Measurements from ENCODE around the gene ZFAND2A. TPM values are rescaled to one million over a fixed set of nuclear protein-coding genes. Genes with fewer than 3 reads are reported as not detected.

The ZFAND2A gene
- polyA plus RNA-seq, 3 donors: 30.6 to 126 (median 35.1) TPM

DNA sequence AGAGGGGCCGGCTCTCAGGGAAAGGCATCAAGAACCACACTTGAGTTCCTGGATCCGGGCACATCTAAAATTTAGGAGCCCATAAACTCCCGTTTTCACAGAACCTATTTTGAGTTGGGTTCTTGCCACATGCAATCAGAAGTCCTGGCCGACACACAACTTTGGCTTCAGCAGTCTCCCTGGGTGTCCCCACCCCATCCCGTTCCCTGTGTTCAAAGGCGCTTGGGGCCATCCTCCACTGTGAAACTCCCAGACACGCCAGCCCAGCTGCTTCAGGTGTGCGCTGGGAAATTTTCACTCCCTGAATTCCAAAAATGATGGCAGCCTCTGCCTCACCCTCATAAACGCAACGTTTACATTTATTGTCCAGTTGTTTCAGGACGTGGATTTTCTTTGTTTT is 8.4 kb upstream of the ZFAND2A start:
- intact Hi-C loops (cut with micrococcal nuclease): loop anchor here in 1 of 2 donors (10.0 kb wide), 1 partner anchor 294 kb away; the partner anchor contains the start of gene GET4

DNA sequence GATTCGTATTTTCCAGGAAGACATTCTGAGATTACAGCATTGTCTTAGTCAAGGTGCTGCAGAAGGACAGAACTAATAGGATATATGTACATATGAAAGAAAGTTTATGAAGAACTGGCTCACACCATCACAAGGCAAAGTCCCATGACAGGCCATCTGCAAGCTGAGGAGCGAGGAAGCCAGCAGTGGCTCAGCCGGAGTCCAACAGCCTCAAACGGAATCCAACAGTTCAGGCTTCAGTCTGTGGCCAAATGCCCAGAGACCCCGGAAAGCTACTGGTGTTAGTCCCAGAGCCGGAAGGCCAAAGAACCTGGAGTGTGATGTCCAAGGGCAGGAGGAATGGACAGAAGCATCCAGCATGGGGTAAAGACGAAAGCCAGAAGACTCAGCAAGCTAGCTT is 4.4 kb upstream of the ZFAND2A start:
- H3K4me3 ChIP-seq (replicated peaks in 1 of 3; ENCODE audit: low read depth in 2 of 3, low read length in 3 of 3): no peak overlapping the region
- no peak for DNase-seq
- intact Hi-C loops (cut with micrococcal nuclease): loop anchor here (5.0 to 10.0 kb wide), 3 partner anchors 117 to 290 kb away; partner anchors contain the start of genes COX19 (in 1 of the 2) and GET4 (in 1 of the 2)
- H3K4me1 Mint-ChIP-seq: peaks cover 14% of the 10 kb centered on the region
- H3K9me3 ChIP-seq (replicated peaks in 1 of 2; ENCODE audit: control insufficient read depth in 1 of 2, insufficient read depth in 1 of 2, low read length in 2 of 2): no peaks in the 10 kb centered on the region
- H3K27ac ChIP-seq (ENCODE audit: low read depth in 1 of 2, low read length in 2 of 2): no peak overlapping the region
- no peak overlapping the region for H3K27ac Mint-ChIP-seq
- TF ChIP-seq, protein P1, sequence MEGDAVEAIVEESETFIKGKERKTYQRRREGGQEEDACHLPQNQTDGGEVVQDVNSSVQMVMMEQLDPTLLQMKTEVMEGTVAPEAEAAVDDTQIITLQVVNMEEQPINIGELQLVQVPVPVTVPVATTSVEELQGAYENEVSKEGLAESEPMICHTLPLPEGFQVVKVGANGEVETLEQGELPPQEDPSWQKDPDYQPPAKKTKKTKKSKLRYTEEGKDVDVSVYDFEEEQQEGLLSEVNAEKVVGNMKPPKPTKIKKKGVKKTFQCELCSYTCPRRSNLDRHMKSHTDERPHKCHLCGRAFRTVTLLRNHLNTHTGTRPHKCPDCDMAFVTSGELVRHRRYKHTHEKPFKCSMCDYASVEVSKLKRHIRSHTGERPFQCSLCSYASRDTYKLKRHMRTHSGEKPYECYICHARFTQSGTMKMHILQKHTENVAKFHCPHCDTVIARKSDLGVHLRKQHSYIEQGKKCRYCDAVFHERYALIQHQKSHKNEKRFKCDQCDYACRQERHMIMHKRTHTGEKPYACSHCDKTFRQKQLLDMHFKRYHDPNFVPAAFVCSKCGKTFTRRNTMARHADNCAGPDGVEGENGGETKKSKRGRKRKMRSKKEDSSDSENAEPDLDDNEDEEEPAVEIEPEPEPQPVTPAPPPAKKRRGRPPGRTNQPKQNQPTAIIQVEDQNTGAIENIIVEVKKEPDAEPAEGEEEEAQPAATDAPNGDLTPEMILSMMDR (IDR thresholded peaks at IDR 0.05): no peak
- peaks cover 0 to 2% (median 1%) of the 10 kb centered on the region in 3 donors for H3K27me3 Mint-ChIP-seq (ENCODE audit: low read depth in 3 of 3)
- peak overlapping the region in 1 of 2 donors; percentile 20 for H3K4me3 Mint-ChIP-seq
- H3K79me2 ChIP-seq (ENCODE audit: insufficient read depth, low read length): peaks cover 13% of the 10 kb centered on the region
- peaks cover 3 to 24% of the 10 kb centered on the region in 2 donors for H3K36me3 Mint-ChIP-seq
- peaks cover 8 to 9% of the 10 kb centered on the region in 2 donors for H3K4me1 ChIP-seq (ENCODE audit: control insufficient read depth in 1 of 2, insufficient read depth in 2 of 2, low read length in 2 of 2)
- H3K9ac ChIP-seq (ENCODE audit: insufficient read depth, low read length, poor library complexity, severe bottlenecking): no peak overlapping the region
- H4K20me1 ChIP-seq (ENCODE audit: insufficient read depth, low read length): no peaks in the 10 kb centered on the region
- H2AFZ ChIP-seq (ENCODE audit: insufficient read depth, low read depth, low read length, poor library complexity, severe bottlenecking): no peak overlapping the region
- peaks cover 0 to 2% (median 0%) of the 10 kb centered on the region in 7 donors for H3K9me3 Mint-ChIP-seq
- H3K27me3 ChIP-seq (ENCODE audit: control insufficient read depth in 2 of 2, insufficient read depth in 2 of 2, low read length in 2 of 2): no peaks in the 10 kb centered on the region
- peaks cover 3 to 16% of the 10 kb centered on the region in 2 donors for H3K36me3 ChIP-seq (replicated peaks in 1 of 2; ENCODE audit: control insufficient read depth in 1 of 2, insufficient read depth in 2 of 2, low read length in 2 of 2)
- H3K4me2 ChIP-seq (replicated peaks; ENCODE audit: extremely low read depth, low read length, poor library complexity, severe bottlenecking): no peak overlapping the region
- WGBS (ENCODE audit: insufficient coverage): 89% methylated on average over 6 of the region's 7 CpGs

More for the DNA sequence above, 8.4 kb upstream of the ZFAND2A start:
- Mint-ChIP-seq H3K4me1 (peaks cover 10% of the 10 kb centered on the region), H3K4me3 (no peak overlapping the region), H3K9me3 (peaks cover 0 to 9% (median 6%) of the 10 kb centered on the region in 7 donors), H3K27ac (no peak overlapping the region), H3K27me3 (ENCODE audit: low read depth in 3 of 3) (peaks cover 0 to 2% (median 1%) of the 10 kb centered on the region in 3 donors), H3K36me3 (peaks cover 3 to 17% of the 10 kb centered on the region in 2 donors)
- TF ChIP-seq, protein P1 (IDR thresholded peaks at IDR 0.05): no peak
- no peak overlapping the region for H3K4me3 ChIP-seq (replicated peaks in 1 of 3; ENCODE audit: low read depth in 2 of 3, low read length in 3 of 3)
- peaks cover 4 to 7% of the 10 kb centered on the region in 2 donors for H3K4me1 ChIP-seq (ENCODE audit: control insufficient read depth in 1 of 2, insufficient read depth in 2 of 2, low read length in 2 of 2)
- H3K36me3 ChIP-seq (replicated peaks in 1 of 2; ENCODE audit: control insufficient read depth in 1 of 2, insufficient read depth in 2 of 2, low read length in 2 of 2): peaks cover 3 to 9% of the 10 kb centered on the region in 2 donors
- no peak overlapping the region for H2AFZ ChIP-seq (ENCODE audit: insufficient read depth, low read depth, low read length, poor library complexity, severe bottlenecking)
- H3K79me2 ChIP-seq (ENCODE audit: insufficient read depth, low read length): no peaks in the 10 kb centered on the region
- no peak overlapping the region for H3K9ac ChIP-seq (ENCODE audit: insufficient read depth, low read length, poor library complexity, severe bottlenecking)
- H3K4me2 ChIP-seq (replicated peaks; ENCODE audit: extremely low read depth, low read length, poor library complexity, severe bottlenecking): no peak overlapping the region
- no peaks in the 10 kb centered on the region for H3K27me3 ChIP-seq (ENCODE audit: control insufficient read depth in 2 of 2, insufficient read depth in 2 of 2, low read length in 2 of 2)
- H3K9me3 ChIP-seq (replicated peaks in 1 of 2; ENCODE audit: control insufficient read depth in 1 of 2, insufficient read depth in 1 of 2, low read length in 2 of 2): no peaks in the 10 kb centered on the region
- H4K20me1 ChIP-seq (ENCODE audit: insufficient read depth, low read length): no peaks in the 10 kb centered on the region
- DNase-seq: no peak
- 95% methylated on average over 10 of the region's 11 CpGs for WGBS (ENCODE audit: insufficient coverage)
- H3K27ac ChIP-seq (ENCODE audit: low read depth in 1 of 2, low read length in 2 of 2): no peak overlapping the region
